Loucy (cell line): ENCODE results near the gene KLHL35.

Experiments
- H2AFZ ChIP-seq: fragments of 200-600 bp; sonication (generic); 2 replicates; pipeline ENCODE4 v1.6.0; 2016; ENCODE audit warnings: antibody characterized with exemption, mild to moderate bottlenecking, low read length, moderate library complexity
- H3F3A ChIP-seq: fragments of 200-600 bp; 2 replicates; pipeline ENCODE4 v1.6.0; 2016; ENCODE audit warnings: antibody characterized with exemption, low read depth, mild to moderate bottlenecking
- H3K27me3 ChIP-seq: fragments of 200-600 bp; sonication (generic); 2 replicates; pipeline ENCODE4 v1.6.1; 2014; ENCODE audit warnings: low read length, mild to moderate bottlenecking; ENCODE audit not compliant: insufficient read depth, poor library complexity, severe bottlenecking
- H3K36me3 ChIP-seq: fragments of 200-600 bp; sonication (generic); 2 replicates; pipeline ENCODE4 v1.6.1; 2016; ENCODE audit warnings: low read length; ENCODE audit not compliant: insufficient read depth
- H3K4me1 ChIP-seq: fragments of 200-600 bp; sonication (generic); 2 replicates; pipeline ENCODE4 v1.5.1; 2014; ENCODE audit warnings: low read length, mild to moderate bottlenecking; ENCODE audit not compliant: insufficient read depth, poor library complexity, severe bottlenecking
- H3K4me2 ChIP-seq: fragments of 200-600 bp; sonication (generic); 2 replicates; pipeline ENCODE4 v1.6.0; 2014; ENCODE audit warnings: antibody characterized with exemption, low read length, low read depth, mild to moderate bottlenecking; ENCODE audit not compliant: poor library complexity, severe bottlenecking
- H3K4me3 ChIP-seq: fragments of 200-600 bp; sonication (generic); 2 replicates; pipeline ENCODE4 v1.5.1; 2014; ENCODE audit warnings: low read length, mild to moderate bottlenecking, mixed read lengths; ENCODE audit not compliant: poor library complexity, severe bottlenecking
- H3K79me2 ChIP-seq: fragments of 200-600 bp; sonication (generic); 2 replicates; pipeline ENCODE4 v1.6.1; 2014; ENCODE audit warnings: low read length; ENCODE audit not compliant: insufficient read depth
- H3K9ac ChIP-seq: fragments of 200-600 bp; sonication (generic); 2 replicates; pipeline ENCODE4 v1.6.0; 2014; ENCODE audit warnings: mild to moderate bottlenecking, low read depth, low read length, moderate library complexity; ENCODE audit not compliant: poor library complexity, severe bottlenecking
- H3K9me2 ChIP-seq: fragments of 200-600 bp; sonication (generic); replicated peaks from 2 replicates; pipeline ENCODE4 v1.6.1; 2016; ENCODE audit warnings: low read depth, low read length, mixed read lengths
- H3K9me3 ChIP-seq: fragments of 200-600 bp; sonication (generic); 2 replicates; pipeline ENCODE4 v1.6.1; 2014; ENCODE audit warnings: mild to moderate bottlenecking, antibody characterized with exemption, low read length, low read depth; ENCODE audit not compliant: insufficient read depth
- H4K20me1 ChIP-seq: fragments of 200-600 bp; sonication (generic); 2 replicates; pipeline ENCODE4 v1.6.0; 2014; ENCODE audit warnings: antibody characterized with exemption, low read length, mild to moderate bottlenecking; ENCODE audit not compliant: insufficient read depth, poor library complexity, severe bottlenecking
- EZH2phosphoT487 ChIP-seq: fragments of 200-600 bp; IDR thresholded peaks from 2 replicates; pipeline ENCODE4 v1.6.1; 2018; ENCODE audit warnings: antibody characterized with exemption, mild to moderate bottlenecking, moderate library complexity, borderline replicate concordance
- TF ChIP-seq, protein P1 (sequence below): fragments of 200-600 bp; sonication (generic); conservative IDR thresholded peaks from 2 replicates; pipeline ENCODE4 v1.5.1; 2014; ENCODE audit warnings: mild to moderate bottlenecking, antibody characterized with exemption, low read length

Gene KLHL35

GRCh38 chr11:75439495-75440120 lies 6.6 kb upstream of the KLHL35 start:
- TF ChIP-seq, protein P1, sequence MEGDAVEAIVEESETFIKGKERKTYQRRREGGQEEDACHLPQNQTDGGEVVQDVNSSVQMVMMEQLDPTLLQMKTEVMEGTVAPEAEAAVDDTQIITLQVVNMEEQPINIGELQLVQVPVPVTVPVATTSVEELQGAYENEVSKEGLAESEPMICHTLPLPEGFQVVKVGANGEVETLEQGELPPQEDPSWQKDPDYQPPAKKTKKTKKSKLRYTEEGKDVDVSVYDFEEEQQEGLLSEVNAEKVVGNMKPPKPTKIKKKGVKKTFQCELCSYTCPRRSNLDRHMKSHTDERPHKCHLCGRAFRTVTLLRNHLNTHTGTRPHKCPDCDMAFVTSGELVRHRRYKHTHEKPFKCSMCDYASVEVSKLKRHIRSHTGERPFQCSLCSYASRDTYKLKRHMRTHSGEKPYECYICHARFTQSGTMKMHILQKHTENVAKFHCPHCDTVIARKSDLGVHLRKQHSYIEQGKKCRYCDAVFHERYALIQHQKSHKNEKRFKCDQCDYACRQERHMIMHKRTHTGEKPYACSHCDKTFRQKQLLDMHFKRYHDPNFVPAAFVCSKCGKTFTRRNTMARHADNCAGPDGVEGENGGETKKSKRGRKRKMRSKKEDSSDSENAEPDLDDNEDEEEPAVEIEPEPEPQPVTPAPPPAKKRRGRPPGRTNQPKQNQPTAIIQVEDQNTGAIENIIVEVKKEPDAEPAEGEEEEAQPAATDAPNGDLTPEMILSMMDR: no peak
- no peak for TF ChIP-seq EZH2phosphoT487
- H3K79me2 ChIP-seq: no peaks in the 10 kb centered on the region
- no peak overlapping the region for H3K4me2 ChIP-seq

DNA sequence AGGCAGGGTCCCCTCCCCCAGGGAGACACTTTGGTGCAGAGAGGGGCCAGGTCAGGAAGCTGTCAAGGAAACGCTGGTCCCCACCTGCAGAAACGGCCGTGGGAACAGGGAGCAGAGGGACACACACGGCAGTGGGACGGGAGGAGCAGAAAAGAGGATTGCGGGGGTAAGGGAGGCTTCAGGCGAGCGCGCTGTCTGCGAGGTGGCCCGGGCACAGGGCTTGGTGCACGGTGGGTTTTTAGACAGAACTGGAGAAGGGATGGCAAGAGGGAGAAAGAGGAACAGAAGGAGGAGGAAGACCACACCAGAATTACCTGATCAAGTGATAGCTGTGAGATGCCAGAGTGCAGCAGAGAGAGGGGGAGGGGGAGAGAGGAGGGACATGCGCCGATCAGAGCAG lies 6.0 kb upstream of the KLHL35 start:
- Histone ChIP-seq H3K4me3 (no peak overlapping the region), H3K4me2 (no peak overlapping the region), H3F3A (no peaks in the 10 kb centered on the region), H3K36me3 (no peaks in the 10 kb centered on the region), H3K79me2 (no peaks in the 10 kb centered on the region), H3K9ac (no peak overlapping the region), H4K20me1 (no peaks in the 10 kb centered on the region), H3K4me1 (no peaks in the 10 kb centered on the region), H3K9me3 (no peaks in the 10 kb centered on the region), H3K9me2 (no peaks in the 10 kb centered on the region), H3K27me3 (no peaks in the 10 kb centered on the region), H2AFZ (no peak overlapping the region)
- no peak for TF ChIP-seq EZH2phosphoT487
- TF ChIP-seq, protein P1: no peak

More at GRCh38 chr11:75439495-75440120, 6.6 kb upstream of the KLHL35 start:
- no peaks in the 10 kb centered on the region for H4K20me1 ChIP-seq
- H3K9ac ChIP-seq: no peak overlapping the region
- no peaks in the 10 kb centered on the region for H3K4me1 ChIP-seq
- H3K4me3 ChIP-seq: no peak overlapping the region
- H3K36me3 ChIP-seq: no peaks in the 10 kb centered on the region
- no peaks in the 10 kb centered on the region for H3K9me3 ChIP-seq
- no peaks in the 10 kb centered on the region for H3K9me2 ChIP-seq
- H2AFZ ChIP-seq: no peak overlapping the region
- no peaks in the 10 kb centered on the region for H3K27me3 ChIP-seq
- no peaks in the 10 kb centered on the region for H3F3A ChIP-seq

- Histone ChIP-seq H3K9me2 (no peaks in the 10 kb centered on the region), H3K4me2 (no peak overlapping the region), H4K20me1 (no peaks in the 10 kb centered on the region), H3K79me2 (no peaks in the 10 kb centered on the region), H3K36me3 (no peaks in the 10 kb centered on the region), H3K9me3 (no peaks in the 10 kb centered on the region), H3K4me3 (no peak overlapping the region), H3K27me3 (no peaks in the 10 kb centered on the region), H3K4me1 (no peaks in the 10 kb centered on the region), H2AFZ (no peak overlapping the region), H3K9ac (no peak overlapping the region), H3F3A (no peaks in the 10 kb centered on the region)
- TF ChIP-seq, protein P1: no peak
- TF ChIP-seq EZH2phosphoT487: no peak
These were observed 5.1 kb upstream of the KLHL35 start for GRCh38 chr11:75437966-75438659.
